ENCODE measurements around the gene SPEG.

GRCh38 chr2:219419331-219420197, 15.1 kb upstream of the SPEG start:
- TF ChIP-seq REST (IDR thresholded peaks at IDR 0.05; ENCODE audit: unreplicated experiment) = no peak
- no peak for TF ChIP-seq CTCF (conservative IDR thresholded peaks at IDR 0.05; ENCODE audit: low read depth in 2 of 2)
- TF ChIP-seq POLR2AphosphoS5 (IDR thresholded peaks at IDR 0.05; ENCODE audit: low read depth) = no peak
- TF ChIP-seq EZH2phosphoT487 (IDR thresholded peaks at IDR 0.05; ENCODE audit: unreplicated experiment) = no peak
- TF ChIP-seq ZNF462 (CRISPR knock-in tag; IDR thresholded peaks at IDR 0.05) = no peak
- no peak for TF ChIP-seq ZNF114 (CRISPR knock-in tag; IDR thresholded peaks at IDR 0.05)
- no peak for TF ChIP-seq NANOG (IDR thresholded peaks at IDR 0.05; ENCODE audit: borderline replicate concordance)
- no peak for TF ChIP-seq JUNB (IDR thresholded peaks at IDR 0.05; ENCODE audit: unreplicated experiment)

Measured in GM23338 (cell line).